Measurements from ENCODE around the gene ETV5.

ETV5 gene

GRCh38 chr3:186100398-186100797, 8.5 kb downstream of the ETV5 start:
- ChIA-PET POLR2A (no interaction called here), CTCF (interaction anchor here (1.0 kb wide), 1 partner anchor 441 kb away, joined by 3 read pairs; no protein-coding TSS in a partner anchor)
- no peak for DNase-seq (ENCODE audit: extremely low spot score)
- TF ChIP-seq CTCF (IDR thresholded peaks at IDR 0.05; ENCODE audit: control extremely low read depth, extremely low read depth, low read depth, missing control alignments) = no peak

- CTCF ChIA-PET = no interaction called here
- DNase-seq (ENCODE audit: extremely low spot score) = no peak
- POLR2A ChIA-PET = no interaction called here
- no peak for TF ChIP-seq CTCF (IDR thresholded peaks at IDR 0.05; ENCODE audit: control extremely low read depth, extremely low read depth, low read depth, missing control alignments)
Observed at GRCh38 chr3:186099178-186099577, 9.7 kb downstream of the ETV5 start.

GRCh38 chr3:186098740-186099139, 10.1 kb downstream of the ETV5 start:
- CTCF ChIA-PET = interaction anchor here (1.0 to 1.5 kb wide), 4 partner anchors 10 to 516 kb away, joined by 3 to 11 read pairs (median 4); no protein-coding TSS in a partner anchor
- POLR2A ChIA-PET = no interaction called here
- no peak for TF ChIP-seq CTCF (IDR thresholded peaks at IDR 0.05; ENCODE audit: control extremely low read depth, extremely low read depth, low read depth, missing control alignments)

GRCh38 chr3:186097663-186098451, 11.0 kb downstream of the ETV5 start:
- no peak for DNase-seq (ENCODE audit: extremely low spot score)
- ChIA-PET CTCF (interaction anchor here (0.8 to 1.5 kb wide), 9 partner anchors 9 to 517 kb away, joined by 3 to 11 read pairs (median 4); no protein-coding TSS in a partner anchor), POLR2A (no interaction called here)
- TF ChIP-seq CTCF (IDR thresholded peaks at IDR 0.05; ENCODE audit: control extremely low read depth, extremely low read depth, low read depth, missing control alignments) = no peak

More at GRCh38 chr3:186098740-186099139, 10.1 kb downstream of the ETV5 start:
- DNase-seq (ENCODE audit: extremely low spot score) = no peak

GRCh38 chr3:186097317-186097662, 11.6 kb downstream of the ETV5 start:
- TF ChIP-seq CTCF (IDR thresholded peaks at IDR 0.05; ENCODE audit: control extremely low read depth, extremely low read depth, low read depth, missing control alignments) = no peak
- CTCF ChIA-PET = interaction anchor here (0.8 to 1.5 kb wide), 6 partner anchors 9 to 154 kb away, joined by 3 to 5 read pairs (median 4); no protein-coding TSS in a partner anchor
- POLR2A ChIA-PET = no interaction called here
- no peak for DNase-seq (ENCODE audit: extremely low spot score)

- no peak for TF ChIP-seq CTCF (IDR thresholded peaks at IDR 0.05; ENCODE audit: control extremely low read depth, extremely low read depth, low read depth, missing control alignments)
Observed at GRCh38 chr3:186096290-186096689, 12.6 kb downstream of the ETV5 start.

More at GRCh38 chr3:186096290-186096689, 12.6 kb downstream of the ETV5 start:
- DNase-seq (ENCODE audit: extremely low spot score) = no peak
- ChIA-PET POLR2A (no interaction called here), CTCF (interaction anchor here (0.6 to 1.0 kb wide), 3 partner anchors 8 to 93 kb away, joined by 3 to 4 read pairs (median 4); no protein-coding TSS in a partner anchor)

Data from GM10248 (cell line).